Measurements from ENCODE around the gene FAM210A. TPM values are rescaled to one million over a fixed set of nuclear protein-coding genes. Genes with fewer than 3 reads are reported as not detected.
"Not testable (repeated sequence)": the region's sequence is repeated elsewhere in the genome, so short reads cannot be mapped to it uniquely, and the experiment has no call there.

The FAM210A gene
- total RNA-seq, 4 donors from 2014 or later, result 13.8 to 31.5 (median 20.4) TPM

DNA sequence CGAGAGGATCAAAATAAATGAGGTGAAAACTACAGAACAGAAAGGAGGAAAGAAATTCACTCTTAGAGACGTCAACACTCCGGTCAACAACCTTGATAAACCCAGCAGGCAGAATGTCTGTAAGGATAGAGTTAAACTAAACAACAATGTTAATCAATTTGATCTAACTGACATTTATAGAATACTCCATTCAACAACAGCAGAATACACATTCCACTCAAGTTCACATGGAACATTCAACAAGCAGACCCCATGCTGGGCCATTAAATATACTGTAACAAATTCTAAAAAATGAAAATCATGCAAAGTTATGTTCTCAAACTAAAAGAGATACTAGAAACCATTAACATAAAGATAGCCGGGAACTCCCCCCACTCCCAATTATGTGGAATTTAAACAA lies 41.8 kb downstream of the FAM210A start:
- H3K27me3 ChIP-seq, result no peaks in the 10 kb centered on the region
- no peak for DNase-seq

DNA sequence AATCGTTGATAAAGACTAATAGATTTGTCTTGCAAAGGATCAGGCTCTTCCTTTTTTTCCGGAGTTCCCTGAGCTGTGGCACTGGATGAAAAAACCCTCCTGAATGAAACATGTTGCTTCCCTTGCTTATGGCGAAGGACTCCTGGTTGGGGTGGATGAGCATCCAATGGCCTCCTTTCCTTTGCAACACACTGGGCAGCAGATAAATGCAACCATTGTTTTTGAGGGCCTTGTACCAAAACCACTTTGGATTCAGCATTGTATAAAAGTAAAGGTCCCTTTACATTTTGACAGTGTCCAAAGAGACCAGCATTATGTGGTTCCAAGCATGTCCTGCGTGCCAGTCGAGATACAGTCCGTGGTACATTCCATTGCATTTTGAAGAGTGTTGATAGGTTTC lies 44.7 kb downstream of the FAM210A start:
- H3K4me1 ChIP-seq, result no peaks in the 10 kb centered on the region
- no peaks in the 10 kb centered on the region for H3K36me3 ChIP-seq
- no peaks in the 10 kb centered on the region for H3K9me3 ChIP-seq
- intact Hi-C loops (cut with DNase I; ENCODE audit: low total_unique reads), result no loop called here
- no peaks in the 10 kb centered on the region for H3K27me3 ChIP-seq
- no peak overlapping the region for H3K27ac ChIP-seq
- no peak for DNase-seq
- no peak overlapping the region for H3K4me3 ChIP-seq
- TF ChIP-seq POLR2A (IDR thresholded peaks at IDR 0.05), result no peak

More for the DNA sequence above, 41.8 kb downstream of the FAM210A start:
- Histone ChIP-seq H3K36me3 (no peaks in the 10 kb centered on the region), H3K4me3 (no peak overlapping the region), H3K27ac (no peak overlapping the region), H3K9me3 (no peaks in the 10 kb centered on the region), H3K4me1 (no peaks in the 10 kb centered on the region)
- TF ChIP-seq, protein P1, sequence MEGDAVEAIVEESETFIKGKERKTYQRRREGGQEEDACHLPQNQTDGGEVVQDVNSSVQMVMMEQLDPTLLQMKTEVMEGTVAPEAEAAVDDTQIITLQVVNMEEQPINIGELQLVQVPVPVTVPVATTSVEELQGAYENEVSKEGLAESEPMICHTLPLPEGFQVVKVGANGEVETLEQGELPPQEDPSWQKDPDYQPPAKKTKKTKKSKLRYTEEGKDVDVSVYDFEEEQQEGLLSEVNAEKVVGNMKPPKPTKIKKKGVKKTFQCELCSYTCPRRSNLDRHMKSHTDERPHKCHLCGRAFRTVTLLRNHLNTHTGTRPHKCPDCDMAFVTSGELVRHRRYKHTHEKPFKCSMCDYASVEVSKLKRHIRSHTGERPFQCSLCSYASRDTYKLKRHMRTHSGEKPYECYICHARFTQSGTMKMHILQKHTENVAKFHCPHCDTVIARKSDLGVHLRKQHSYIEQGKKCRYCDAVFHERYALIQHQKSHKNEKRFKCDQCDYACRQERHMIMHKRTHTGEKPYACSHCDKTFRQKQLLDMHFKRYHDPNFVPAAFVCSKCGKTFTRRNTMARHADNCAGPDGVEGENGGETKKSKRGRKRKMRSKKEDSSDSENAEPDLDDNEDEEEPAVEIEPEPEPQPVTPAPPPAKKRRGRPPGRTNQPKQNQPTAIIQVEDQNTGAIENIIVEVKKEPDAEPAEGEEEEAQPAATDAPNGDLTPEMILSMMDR (IDR thresholded peaks at IDR 0.05), result no peak
- no peak for TF ChIP-seq POLR2A (IDR thresholded peaks at IDR 0.05)
- intact Hi-C loops (cut with DNase I; ENCODE audit: low total_unique reads), result no loop called here

DNA sequence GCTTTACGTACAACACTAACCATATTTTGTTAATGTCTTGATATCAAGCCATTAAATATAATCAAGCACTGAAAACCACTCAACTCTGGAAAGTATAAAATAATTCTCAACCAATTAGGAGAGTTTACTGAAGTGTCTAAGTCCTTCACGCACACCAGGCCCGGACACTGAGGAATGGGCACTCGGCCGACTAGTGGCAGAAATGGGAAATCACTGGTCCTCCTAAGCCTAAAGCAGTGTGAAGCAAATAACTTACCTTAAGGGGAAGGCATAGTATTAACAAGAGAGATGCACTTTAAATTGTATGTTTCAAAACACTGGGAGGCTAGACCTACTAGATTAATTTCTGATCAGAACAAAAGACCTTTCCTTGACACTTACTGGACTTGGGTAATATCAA lies 45.7 kb downstream of the FAM210A start:
- no peaks in the 10 kb centered on the region for H3K36me3 ChIP-seq
- H3K4me3 ChIP-seq, result no peak overlapping the region
- H3K4me1 ChIP-seq, result no peaks in the 10 kb centered on the region
- peak in 1 of 2 donors; percentile 31 for DNase-seq
- no peak overlapping the region for H3K27ac ChIP-seq
- intact Hi-C loops (cut with DNase I; ENCODE audit: low total_unique reads), result no loop called here
- no peaks in the 10 kb centered on the region for H3K9me3 ChIP-seq
- H3K27me3 ChIP-seq, result no peaks in the 10 kb centered on the region
- TF ChIP-seq POLR2A (IDR thresholded peaks at IDR 0.05), result no peak
- TF ChIP-seq, protein P1 (IDR thresholded peaks at IDR 0.05), result peak in 3 of 4 experiments; percentile 16 to 44 (median 25)

GRCh38 chr18:13677350-13677749 lies 49.0 kb downstream of the FAM210A start:
- DNase-seq; H3K36me3 ChIP-seq; H3K9me3 ChIP-seq; H3K4me3 ChIP-seq; H3K27ac ChIP-seq; H3K27me3 ChIP-seq; intact Hi-C loops (cut with DNase I; ENCODE audit: low total_unique reads); H3K4me1 ChIP-seq: not testable (repeated sequence)

GRCh38 chr18:13676471-13676870 lies 49.9 kb downstream of the FAM210A start:
- no peak for TF ChIP-seq POLR2A (IDR thresholded peaks at IDR 0.05)
- Histone ChIP-seq H3K27me3 (no peaks in the 10 kb centered on the region), H3K9me3 (no peaks in the 10 kb centered on the region), H3K36me3 (no peaks in the 10 kb centered on the region), H3K27ac (no peak overlapping the region), H3K4me1 (no peaks in the 10 kb centered on the region), H3K4me3 (no peak overlapping the region)
- DNase-seq, result no peak
- intact Hi-C loops (cut with DNase I; ENCODE audit: low total_unique reads), result no loop called here

DNA sequence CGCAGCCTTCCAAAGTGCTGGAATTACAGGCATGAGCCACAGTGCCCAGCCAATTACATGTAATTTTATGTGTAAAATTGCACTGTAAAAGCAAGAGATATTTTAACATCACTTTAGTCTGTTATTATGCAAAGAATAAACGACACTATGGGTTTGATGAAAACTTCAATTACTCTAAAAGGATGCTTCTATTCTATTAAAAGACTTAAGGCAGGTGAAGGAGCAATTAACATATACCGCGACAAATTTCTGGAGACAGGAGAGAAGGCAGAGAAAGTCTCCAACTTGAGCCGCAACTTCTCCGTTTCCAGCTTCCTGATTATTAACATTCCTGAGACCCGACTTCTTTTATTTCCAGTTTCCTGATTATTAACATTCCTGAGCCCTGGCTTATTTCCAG lies 53.7 kb downstream of the FAM210A start:
- no peaks in the 10 kb centered on the region for H3K27me3 ChIP-seq
- no peaks in the 10 kb centered on the region for H3K4me1 ChIP-seq
- no peak overlapping the region for H3K4me3 ChIP-seq
- no peaks in the 10 kb centered on the region for H3K9me3 ChIP-seq
- DNase-seq, result no peak
- intact Hi-C loops (cut with DNase I; ENCODE audit: low total_unique reads), result no loop called here
- no peaks in the 10 kb centered on the region for H3K36me3 ChIP-seq
- TF ChIP-seq, protein P1 (IDR thresholded peaks at IDR 0.05), result no peak
- no peak for TF ChIP-seq POLR2A (IDR thresholded peaks at IDR 0.05)
- H3K27ac ChIP-seq, result no peak overlapping the region

- H3K4me3 ChIP-seq, result no peak overlapping the region
These were observed 64.5 kb downstream of the FAM210A start for GRCh38 chr18:13661779-13662256.

More at GRCh38 chr18:13661779-13662256, 64.5 kb downstream of the FAM210A start:
- no peaks in the 10 kb centered on the region for H3K36me3 ChIP-seq
- TF ChIP-seq, protein P1 (IDR thresholded peaks at IDR 0.05), result no peak
- no peak for TF ChIP-seq POLR2A (IDR thresholded peaks at IDR 0.05)
- DNase-seq, result no peak
- H3K27ac ChIP-seq, result no peak overlapping the region
- no peaks in the 10 kb centered on the region for H3K4me1 ChIP-seq
- no peaks in the 10 kb centered on the region for H3K9me3 ChIP-seq
- no peaks in the 10 kb centered on the region for H3K27me3 ChIP-seq
- intact Hi-C loops (cut with DNase I; ENCODE audit: low total_unique reads), result no loop called here

Measured in uterus (tissue), 4 donors.